DND-41 (cell line): ENCODE data around the gene UGT2B15.

ENCODE experiments used
- ATAC-seq: fragments of 200-7000 bp; cut with Tn5 transposase; 3 replicates; pipeline ENCODE4 v1.9.1; 2021; ENCODE audit warnings: low read depth; ENCODE audit not compliant: insufficient read depth
- DNase-seq: peaks from one replicate; pipeline ENCODE4 v3.0.0-alpha.2; 2020
- H2AFZ ChIP-seq: 2 replicates; pipeline ENCODE4 v1.6.0; 2012; ENCODE audit warnings: low read depth, low read length
- H3K27ac ChIP-seq: 2 replicates; pipeline ENCODE4 v1.5.1; 2012; ENCODE audit warnings: low read length, inconsistent platforms
- H3K27me3 ChIP-seq: fragments of 200-600 bp; sonication (generic); 2 replicates; pipeline ENCODE4 v1.6.0; 2012; ENCODE audit warnings: low read length, mild to moderate bottlenecking, inconsistent platforms; ENCODE audit not compliant: insufficient read depth, poor library complexity
- H3K36me3 ChIP-seq: 2 replicates; pipeline ENCODE4 v1.5.1; 2012; ENCODE audit warnings: low read length, inconsistent platforms; ENCODE audit not compliant: insufficient read depth
- H3K4me1 ChIP-seq: 2 replicates; pipeline ENCODE4 v1.5.1; 2012; ENCODE audit warnings: mild to moderate bottlenecking, low read length; ENCODE audit not compliant: insufficient read depth
- H3K4me2 ChIP-seq: 2 replicates; pipeline ENCODE4 v1.6.0; 2012; ENCODE audit warnings: mild to moderate bottlenecking, moderate library complexity, low read length, inconsistent platforms; ENCODE audit not compliant: insufficient read depth
- H3K4me3 ChIP-seq, 2 experiments: fragments of 200-600 bp in 1 of 2; shearing (Covaris generic) in 1 of 2; 2 replicates each; pipeline ENCODE4 v1.5.1; 2012 to 2016; ENCODE audit warnings: inconsistent platforms in 2 of 2, low read length in 2 of 2, mild to moderate bottlenecking in 2 of 2, low read depth in 1 of 2, moderate library complexity in 1 of 2
- H3K79me2 ChIP-seq: 2 replicates; pipeline ENCODE4 v1.6.0; 2012; ENCODE audit warnings: low read length, inconsistent platforms; ENCODE audit not compliant: insufficient read depth
- H3K9ac ChIP-seq: 2 replicates; pipeline ENCODE4 v1.6.0; 2012; ENCODE audit warnings: low read depth, mild to moderate bottlenecking, inconsistent platforms, low read length, moderate library complexity
- H3K9me3 ChIP-seq: 2 replicates; pipeline ENCODE4 v1.5.1; 2012; ENCODE audit warnings: low read length, moderate library complexity, mild to moderate bottlenecking, inconsistent platforms; ENCODE audit not compliant: insufficient read depth, severe bottlenecking
- H4K20me1 ChIP-seq: 2 replicates; pipeline ENCODE4 v1.6.0; 2012; ENCODE audit warnings: low read length; ENCODE audit not compliant: insufficient read depth
- CTCF ChIP-seq: IDR thresholded peaks from 2 replicates; pipeline ENCODE4 v1.5.1; 2012; ENCODE audit warnings: borderline replicate concordance, low read length, moderate library complexity, mild to moderate bottlenecking; ENCODE audit not compliant: poor library complexity, severe bottlenecking; ENCODE audit errors: extremely low read depth
- EZH2 ChIP-seq: IDR thresholded peaks from 3 replicates; pipeline ENCODE4 v1.6.1; 2012; ENCODE audit warnings: borderline replicate concordance, low read depth, mild to moderate bottlenecking, moderate library complexity, low read length, inconsistent platforms; ENCODE audit not compliant: severe bottlenecking

UGT2B15 gene

GRCh38 chr4:68700152-68700551 lies 29.7 kb upstream of the UGT2B15 start:
- no peaks in the 10 kb centered on the region for H4K20me1 ChIP-seq
- H3K9me3 ChIP-seq, result no peaks in the 10 kb centered on the region
- no peak overlapping the region for H2AFZ ChIP-seq
- H3K36me3 ChIP-seq, result no peaks in the 10 kb centered on the region
- no peak overlapping the region for H3K4me3 ChIP-seq
- no peak overlapping the region for H3K4me2 ChIP-seq
- H3K4me1 ChIP-seq, result no peaks in the 10 kb centered on the region
- no peak for ATAC-seq
- TF ChIP-seq CTCF, result no peak
- no peak for TF ChIP-seq EZH2
- no peaks in the 10 kb centered on the region for H3K79me2 ChIP-seq
- H3K27me3 ChIP-seq, result no peaks in the 10 kb centered on the region
- no peak overlapping the region for H3K9ac ChIP-seq
- DNase-seq, result no peak
- H3K27ac ChIP-seq, result no peak overlapping the region

GRCh38 chr4:68693325-68694075 lies 23.0 kb upstream of the UGT2B15 start:
- no peaks in the 10 kb centered on the region for H3K36me3 ChIP-seq
- TF ChIP-seq CTCF (no peak), EZH2 (no peak)
- no peak for ATAC-seq

GRCh38 chr4:68691186-68691585 lies 20.7 kb upstream of the UGT2B15 start:
- TF ChIP-seq CTCF, result no peak
- no peak for TF ChIP-seq EZH2
- Histone ChIP-seq H2AFZ (no peak overlapping the region), H3K9ac (no peak overlapping the region), H3K36me3 (no peaks in the 10 kb centered on the region), H3K4me2 (no peak overlapping the region), H3K4me1 (no peaks in the 10 kb centered on the region), H3K79me2 (no peaks in the 10 kb centered on the region), H3K27ac (no peak overlapping the region), H4K20me1 (no peaks in the 10 kb centered on the region), H3K27me3 (no peaks in the 10 kb centered on the region), H3K9me3 (no peaks in the 10 kb centered on the region), H3K4me3 (no peak overlapping the region)
- no peak for ATAC-seq
- DNase-seq, result no peak

More at GRCh38 chr4:68693325-68694075, 23.0 kb upstream of the UGT2B15 start:
- no peak overlapping the region for H3K27ac ChIP-seq
- H3K79me2 ChIP-seq, result no peaks in the 10 kb centered on the region
- no peaks in the 10 kb centered on the region for H3K9me3 ChIP-seq
- H2AFZ ChIP-seq, result no peak overlapping the region
- no peak overlapping the region for H3K4me2 ChIP-seq
- H4K20me1 ChIP-seq, result no peaks in the 10 kb centered on the region
- no peak overlapping the region for H3K9ac ChIP-seq
- H3K4me1 ChIP-seq, result no peaks in the 10 kb centered on the region
- no peak for DNase-seq
- H3K4me3 ChIP-seq, result no peak overlapping the region
- no peaks in the 10 kb centered on the region for H3K27me3 ChIP-seq
